CD4-positive, alpha-beta T cell treated with Interleukin-4 for 1 hour (primary cell): ENCODE measurements around the gene CDH13.

Experiments used
- DNase-seq, 2 donors: peaks; one replicate each; pipeline ENCODE4 v3.0.0-alpha.2; 2020 to 2022

CDH13 gene

GRCh38 chr16:83802135-83802534 is 1175.4 kb downstream of the CDH13 start:
- DNase-seq = peak in 1 of 2 donors; percentile 14

GRCh38 chr16:83802554-83803205 is 1175.9 kb downstream of the CDH13 start:
- no peak for DNase-seq

DNA sequence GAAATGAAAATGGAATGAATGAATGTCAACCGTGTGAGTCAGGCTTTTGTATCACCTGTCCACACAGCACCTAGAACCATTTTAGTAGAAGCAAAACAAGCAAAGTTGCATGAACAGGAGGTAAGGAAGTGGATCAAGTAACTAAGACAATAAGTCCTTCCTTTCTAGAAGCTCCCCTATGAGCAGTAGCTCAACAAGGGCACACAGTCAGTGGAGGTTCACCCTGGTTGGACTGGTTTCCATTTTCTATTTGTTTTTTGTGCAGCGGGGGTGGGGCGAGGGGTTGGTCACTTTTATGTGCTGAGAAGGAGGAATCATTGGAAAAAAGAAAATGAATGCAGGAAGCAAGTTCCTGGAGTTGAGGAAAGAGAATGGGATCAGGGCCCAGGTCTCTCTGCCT is 1177.0 kb downstream of the CDH13 start:
- DNase-seq = no peak

DNA sequence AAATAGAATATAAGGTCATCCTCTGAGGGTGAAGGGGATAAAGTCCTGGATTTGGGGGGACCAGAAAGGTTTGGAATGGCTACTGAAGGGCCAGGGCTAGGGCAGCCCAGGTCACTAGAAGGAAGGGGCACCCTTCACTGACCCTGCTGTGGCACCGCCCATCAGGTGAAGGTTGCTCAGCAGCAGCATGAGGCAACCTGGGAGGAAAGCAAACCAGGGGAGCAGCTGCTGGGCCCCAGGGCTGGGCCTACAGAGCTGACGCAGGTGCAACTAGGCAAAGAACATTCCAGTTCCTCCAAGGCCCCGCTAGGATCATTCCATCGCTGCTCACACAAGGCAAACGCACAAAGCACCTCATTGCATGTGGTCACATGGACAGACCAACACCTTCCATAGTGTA is 1177.6 kb downstream of the CDH13 start:
- no peak for DNase-seq

- DNase-seq = no peak
Observed at GRCh38 chr16:83806036-83806435, 1179.3 kb downstream of the CDH13 start.

GRCh38 chr16:83806731-83807130 is 1180.0 kb downstream of the CDH13 start:
- DNase-seq = no peak

DNA sequence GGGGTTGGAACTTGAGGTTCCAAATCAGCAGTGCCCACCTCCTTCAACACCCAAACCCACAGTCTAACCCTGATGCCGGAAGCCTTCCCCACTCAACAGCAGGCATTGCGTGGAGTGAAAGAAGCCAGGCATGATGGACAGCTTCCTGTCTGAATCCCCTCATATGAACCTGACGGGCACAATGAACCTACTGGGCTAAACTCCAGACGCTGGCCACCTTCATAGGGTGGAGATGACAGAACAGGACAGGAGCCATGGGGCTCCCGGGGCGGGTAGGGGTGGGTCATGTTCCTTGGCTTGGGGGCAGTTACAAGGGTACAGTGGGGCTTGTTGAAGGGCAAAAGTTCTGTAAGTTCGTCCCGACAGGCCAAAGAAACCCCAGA is 1180.5 kb downstream of the CDH13 start:
- DNase-seq = no peak

- DNase-seq = peak; percentile 95
Observed at GRCh38 chr16:83807710-83808572, 1181.2 kb downstream of the CDH13 start, which contains the start of gene HSBP1. TSS of gene HSBP1 (plus strand) at chr16:83807978. CDS start at chr16:83808077, 99 bp downstream.

DNA sequence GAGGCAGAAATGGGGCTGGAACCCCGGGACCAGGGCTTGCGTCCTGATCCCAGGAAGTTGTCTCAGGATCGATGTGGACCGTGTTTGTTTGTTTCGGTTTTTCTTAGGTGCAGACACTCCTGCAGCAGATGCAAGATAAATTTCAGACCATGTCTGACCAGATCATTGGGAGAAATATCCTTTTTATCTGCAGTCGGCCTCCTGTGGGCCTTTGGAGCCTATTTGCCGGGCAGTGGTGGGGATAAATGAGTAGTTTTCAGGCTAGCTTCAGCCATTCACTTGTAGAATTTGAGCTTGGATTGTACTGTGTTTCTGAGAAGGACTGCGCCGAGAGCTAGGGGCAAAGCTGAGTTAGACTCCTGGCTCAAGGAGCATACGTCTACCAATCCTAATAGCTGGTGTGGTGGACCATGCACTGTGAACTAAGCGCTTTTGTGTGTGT is 1181.8 kb downstream of the CDH13 start:
- no peak for DNase-seq

DNA sequence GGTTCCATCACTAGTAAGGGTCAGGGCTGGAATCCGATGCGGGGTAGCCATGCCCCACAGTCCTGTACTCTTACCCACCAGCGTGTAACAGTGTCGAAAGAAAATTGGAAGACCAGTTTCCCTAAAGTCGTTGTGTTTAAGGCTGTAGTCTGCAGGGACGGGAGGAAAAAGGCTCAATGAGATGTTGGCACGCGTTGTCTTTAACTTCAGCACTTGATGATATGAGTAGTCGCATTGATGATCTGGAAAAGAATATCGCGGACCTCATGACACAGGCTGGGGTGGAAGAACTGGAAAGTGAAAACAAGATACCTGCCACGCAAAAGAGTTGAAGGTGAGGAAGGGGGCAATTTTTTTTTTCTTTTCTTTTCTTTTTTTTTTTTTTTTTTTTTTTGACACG is 1182.3 kb downstream of the CDH13 start:
- no peak for DNase-seq

DNA sequence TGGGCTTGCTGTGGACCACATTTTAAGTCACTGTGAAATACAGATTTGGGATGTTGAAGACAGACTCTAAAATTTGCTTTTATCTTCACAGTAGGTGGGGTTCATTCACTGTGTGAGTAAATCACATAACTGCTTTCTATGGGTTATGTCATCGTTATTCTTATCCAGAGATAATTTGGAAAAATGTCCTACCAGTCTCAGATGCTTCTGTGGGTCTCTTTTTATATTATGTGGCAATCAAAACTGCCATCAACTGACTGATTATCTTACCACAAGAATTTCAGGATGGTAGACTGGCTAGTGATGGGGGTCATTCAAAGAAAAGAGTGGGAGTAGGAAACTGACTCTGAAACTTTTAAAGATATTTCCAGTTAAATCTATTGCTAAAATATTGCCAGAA is 1184.1 kb downstream of the CDH13 start:
- DNase-seq = no peak

DNA sequence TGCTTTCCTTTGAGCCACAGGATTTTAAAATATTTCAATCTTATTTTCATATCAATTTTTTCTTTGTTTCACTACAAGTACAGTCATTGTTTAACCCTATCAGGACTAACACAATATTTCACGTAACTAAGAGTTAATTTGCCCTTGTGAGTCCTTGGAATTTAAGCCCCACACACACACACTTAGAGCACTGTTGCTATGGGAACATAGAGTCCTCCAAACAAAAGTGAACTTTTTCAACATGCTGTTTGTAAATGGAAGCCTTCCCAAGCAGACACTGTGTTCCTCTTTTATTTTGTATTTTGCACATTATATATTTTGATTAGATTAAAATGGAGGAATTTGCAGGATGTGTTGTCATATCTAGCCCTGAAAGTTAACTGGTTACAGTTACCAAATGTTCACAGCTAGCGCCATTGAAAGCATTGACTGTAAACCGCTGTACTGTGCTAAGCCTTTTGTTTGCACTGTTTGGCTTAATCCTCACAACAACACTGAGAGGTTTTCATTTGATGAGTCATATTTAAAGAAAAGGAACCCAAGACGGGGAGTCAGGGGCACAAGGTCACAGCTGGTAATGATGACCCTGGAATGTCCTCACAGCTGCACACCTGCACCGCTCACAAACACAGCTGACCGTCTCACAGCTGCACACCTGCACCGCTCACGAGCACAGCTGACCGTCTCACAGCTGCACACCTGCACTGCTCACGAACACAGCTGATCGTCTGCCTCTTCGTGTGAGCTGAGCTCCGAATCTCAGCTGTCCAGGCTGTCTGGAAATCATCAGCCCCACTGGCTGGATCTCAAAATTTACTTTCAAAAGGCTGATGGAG is 1187.3 kb downstream of the CDH13 start:
- DNase-seq = no peak

GRCh38 chr16:83814659-83814985 is 1187.9 kb downstream of the CDH13 start:
- DNase-seq = no peak

GRCh38 chr16:83817022-83817421 is 1190.3 kb downstream of the CDH13 start:
- DNase-seq = no peak

DNA sequence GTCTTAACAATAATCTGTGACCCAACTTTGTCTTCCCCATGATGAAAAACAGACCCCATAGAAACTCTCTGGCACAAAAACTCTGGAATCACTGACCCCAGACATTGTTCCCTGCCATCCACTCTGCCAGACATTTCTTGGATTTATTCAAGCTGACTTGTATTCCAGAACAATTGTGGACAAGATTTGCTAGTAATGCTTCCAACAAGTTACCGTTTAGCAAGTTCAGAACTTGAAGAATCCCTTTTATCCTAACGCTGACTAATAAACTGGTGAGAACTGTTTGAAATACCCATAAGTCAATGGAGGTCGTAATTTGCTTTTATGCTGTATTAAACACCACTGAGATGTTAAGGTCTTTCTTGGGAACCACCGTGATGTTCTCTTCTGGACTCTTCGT is 1191.5 kb downstream of the CDH13 start:
- DNase-seq = no peak

GRCh38 chr16:83819361-83819760 is 1192.6 kb downstream of the CDH13 start:
- DNase-seq = no peak

GRCh38 chr16:83826146-83826913 is 1199.6 kb downstream of the CDH13 start:
- peak; percentile 74 to 76 for DNase-seq

GRCh38 chr16:83830091-83830768 is 1203.5 kb downstream of the CDH13 start:
- no peak for DNase-seq

- no peak for DNase-seq
Observed at GRCh38 chr16:83830769-83831455, 1204.1 kb downstream of the CDH13 start.

DNA sequence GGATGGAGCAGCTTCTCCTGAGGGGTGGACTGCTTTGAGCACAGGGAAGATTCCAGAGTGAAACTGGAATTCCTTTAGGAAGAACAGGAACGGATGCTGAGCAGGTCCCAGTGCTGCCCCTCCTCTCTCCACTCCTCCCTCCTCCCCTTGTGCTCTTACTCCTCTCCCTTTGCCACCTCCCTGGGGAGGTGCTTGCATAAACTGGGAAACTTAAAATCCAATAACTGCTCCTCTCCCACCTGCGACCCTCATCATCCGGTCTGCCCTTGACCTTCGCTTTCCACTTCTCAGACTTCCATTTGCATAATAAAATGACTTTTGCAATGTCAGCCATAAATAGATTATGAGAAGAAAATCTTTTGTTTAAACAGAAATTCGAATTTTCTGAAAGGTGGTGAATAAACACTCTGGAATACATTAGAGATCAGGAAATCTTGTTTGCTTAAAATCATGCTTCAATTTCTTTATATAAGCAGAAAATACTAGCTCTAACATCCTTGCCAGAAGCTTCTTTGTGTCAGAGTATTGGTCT is 1204.8 kb downstream of the CDH13 start:
- no peak for DNase-seq

DNA sequence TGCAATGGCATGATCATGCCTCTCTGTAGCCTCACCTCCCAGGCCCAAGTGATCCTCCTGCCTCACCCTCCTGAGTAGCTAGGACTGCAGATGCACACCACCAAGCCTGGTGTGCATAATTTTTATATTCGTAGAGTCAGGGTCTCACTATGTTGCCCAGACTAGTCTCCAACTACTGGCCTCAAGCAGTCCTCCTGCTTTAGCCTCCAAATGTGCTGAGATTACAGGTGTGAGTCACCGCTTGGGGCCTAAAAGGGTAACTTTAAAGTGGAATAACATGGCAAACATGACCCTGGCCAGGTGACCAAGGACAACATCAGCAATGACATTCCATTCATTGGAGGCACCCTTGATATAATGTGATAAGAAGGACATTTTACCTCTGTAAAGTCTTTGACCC is 1207.2 kb downstream of the CDH13 start:
- DNase-seq = no peak
